Stomach (tissue), 9 donors: ENCODE measurements around the gene FGF5. TPM values are rescaled to one million over a fixed set of nuclear protein-coding genes. Genes with fewer than 3 reads are reported as not detected.

Source experiments
- DNase-seq, 2 donors: peaks; one replicate each; pipeline versions ENCODE4 v3.0.0 to v3.0.0-alpha.2; 2013 to 2019
- H3K27ac ChIP-seq, 5 donors: fragments of 200-600 bp in 4 of 5; sonication (generic) in 4 of 5; one replicate each; pipeline ENCODE4 v1.5.1; 2013 to 2019; ENCODE audit warnings: mild to moderate bottlenecking in 1 of 5, moderate library complexity in 1 of 5
- H3K27me3 ChIP-seq, 3 donors: fragments of 200-600 bp; sonication (generic); one replicate each; pipeline ENCODE4 v1.5.1; 2017 to 2019; ENCODE audit warnings: mixed run types in 1 of 3
- H3K36me3 ChIP-seq, 4 donors: fragments of 200-600 bp; sonication (generic); 1 replicate in 3 of 4; 2 replicates in 1 of 4; pipeline ENCODE4 v1.5.1; 2016 to 2019
- H3K4me1 ChIP-seq, 4 donors: fragments of 200-600 bp; sonication (generic); one replicate each; pipeline ENCODE4 v1.5.1; 2016 to 2019
- H3K4me3 ChIP-seq, 4 donors: fragments of 200-600 bp; sonication (generic) in 3 of 4; one replicate each; pipeline ENCODE4 v1.5.1; 2016 to 2019; ENCODE audit warnings: mild to moderate bottlenecking in 1 of 4
- H3K9me3 ChIP-seq, 4 donors: fragments of 200-600 bp; sonication (generic); one replicate each; pipeline ENCODE4 v1.5.1; 2016 to 2019
- EP300 ChIP-seq: sonication (generic); formaldehyde crosslinking; IDR thresholded peaks from one replicate; pipeline ENCODE4 v1.6.1; 2017; ENCODE audit warnings: antibody characterized with exemption
- POLR2A ChIP-seq, 4 donors: fragments of 450-650 bp; IDR thresholded peaks; one replicate each; pipeline ENCODE4 v1.6.1; 2016; ENCODE audit warnings: antibody characterized with exemption in 4 of 4, control low read depth in 2 of 4, mild to moderate bottlenecking in 1 of 4, moderate library complexity in 1 of 4
- POLR2AphosphoS5 ChIP-seq, 3 donors: sonication (generic); formaldehyde crosslinking; IDR thresholded peaks; one replicate each; pipeline ENCODE4 v1.6.1; 2016; ENCODE audit warnings: antibody characterized with exemption in 3 of 3
- WGBS, 5 donors: extraction: QIAGEN DNeasy Blood & Tissue Kit in 3 of 5; methylation state at CpG; one replicate each; pipeline versions ENCODE4 v1.1.5 to v1.1.7; 2013 to 2018; 5-methylcytosine and 5-hydroxymethylcytosine counted together
- intact Hi-C: fragments of 100-400 bp; cut with DNase I; formaldehyde crosslinking; loops from one replicate; pipeline ENCODE4 v1.15.1; 2023; ENCODE audit warnings: low total_unique reads
- polyA plus RNA-seq, 3 donors: library from polyadenylated mRNA; stranded (reverse); fragments of 200-250 nt; gene quantifications; one replicate each; pipeline ENCODE4 v1.2.3, GENCODE V29; 2013
- total RNA-seq, 5 donors: library from RNA; depleted of rRNA; stranded (reverse); fragments of >200 nt; gene quantifications; one replicate each; pipeline versions ENCODE4 v1.1.0 to v1.2.3, GENCODE V29; 2014 to 2016
- TF ChIP-seq, protein P1 (sequence below), 7 experiments: fragments of 450-650 bp in 4 of 7; fragments of 200-600 bp in 3 of 7; sonication (generic) in 3 of 7; IDR thresholded peaks; one replicate each; pipeline ENCODE4 v1.5.1; 2016 to 2019; ENCODE audit warnings: antibody characterized with exemption in 7 of 7, control low read depth in 2 of 7, mild to moderate bottlenecking in 1 of 7
- donor health status: healthy with polysubstance abuse.
- donor health status: Bipolar disorder and iron deficiency.
- donor health status: healthy.

FGF5 gene
- total and polyA plus RNA-seq, 8 donors = 0.18 TPM; not detected in 7

DNA sequence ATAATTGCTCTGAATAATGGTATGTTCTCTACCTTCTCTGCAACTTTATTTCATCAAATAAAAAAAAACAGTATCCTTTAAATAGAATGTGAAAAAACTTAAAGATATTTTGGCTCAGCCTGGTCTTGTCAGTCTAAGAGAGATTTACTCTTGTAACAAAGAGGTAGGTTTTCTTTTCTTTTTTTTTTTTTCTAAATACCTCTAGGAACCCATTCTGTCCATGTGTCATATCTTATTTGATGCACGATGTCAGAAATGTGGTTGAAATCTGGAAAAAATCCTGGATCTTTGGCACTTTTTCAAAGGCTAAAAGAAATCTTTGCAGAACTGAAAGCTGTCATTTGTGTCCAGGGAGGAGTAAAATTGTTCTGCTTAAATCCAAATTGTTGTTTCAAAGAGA is 17.3 kb upstream of the FGF5 start:
- Histone ChIP-seq H3K4me3 (no peak overlapping the region), H3K36me3 (no peaks in the 10 kb centered on the region), H3K27me3 (peaks cover 0 to 12% (median 0%) of the 10 kb centered on the region in 3 donors), H3K4me1 (no peaks in the 10 kb centered on the region), H3K27ac (no peak overlapping the region), H3K9me3 (no peaks in the 10 kb centered on the region)
- WGBS, 5 donors = 70 to 80% (median 75%) methylated on average over 1 of the region's 1 CpG
- no peak for TF ChIP-seq POLR2A (IDR thresholded peaks at IDR 0.05)
- no peak for TF ChIP-seq EP300
- no peak for TF ChIP-seq POLR2AphosphoS5 (IDR thresholded peaks at IDR 0.05)
- TF ChIP-seq, protein P1, sequence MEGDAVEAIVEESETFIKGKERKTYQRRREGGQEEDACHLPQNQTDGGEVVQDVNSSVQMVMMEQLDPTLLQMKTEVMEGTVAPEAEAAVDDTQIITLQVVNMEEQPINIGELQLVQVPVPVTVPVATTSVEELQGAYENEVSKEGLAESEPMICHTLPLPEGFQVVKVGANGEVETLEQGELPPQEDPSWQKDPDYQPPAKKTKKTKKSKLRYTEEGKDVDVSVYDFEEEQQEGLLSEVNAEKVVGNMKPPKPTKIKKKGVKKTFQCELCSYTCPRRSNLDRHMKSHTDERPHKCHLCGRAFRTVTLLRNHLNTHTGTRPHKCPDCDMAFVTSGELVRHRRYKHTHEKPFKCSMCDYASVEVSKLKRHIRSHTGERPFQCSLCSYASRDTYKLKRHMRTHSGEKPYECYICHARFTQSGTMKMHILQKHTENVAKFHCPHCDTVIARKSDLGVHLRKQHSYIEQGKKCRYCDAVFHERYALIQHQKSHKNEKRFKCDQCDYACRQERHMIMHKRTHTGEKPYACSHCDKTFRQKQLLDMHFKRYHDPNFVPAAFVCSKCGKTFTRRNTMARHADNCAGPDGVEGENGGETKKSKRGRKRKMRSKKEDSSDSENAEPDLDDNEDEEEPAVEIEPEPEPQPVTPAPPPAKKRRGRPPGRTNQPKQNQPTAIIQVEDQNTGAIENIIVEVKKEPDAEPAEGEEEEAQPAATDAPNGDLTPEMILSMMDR (IDR thresholded peaks at IDR 0.05) = no peak
- DNase-seq = no peak
- intact Hi-C loops = no loop called here

- no peak for DNase-seq
- H3K27me3 ChIP-seq = peaks cover 0 to 22% (median 0%) of the 10 kb centered on the region in 3 donors
- no peaks in the 10 kb centered on the region for H3K9me3 ChIP-seq
- H3K27ac ChIP-seq = no peak overlapping the region
- TF ChIP-seq POLR2A (IDR thresholded peaks at IDR 0.05) (no peak), EP300 (no peak), POLR2AphosphoS5 (IDR thresholded peaks at IDR 0.05) (no peak)
- TF ChIP-seq, protein P1 (IDR thresholded peaks at IDR 0.05) = no peak
- intact Hi-C loops = no loop called here
- H3K36me3 ChIP-seq = no peaks in the 10 kb centered on the region
- no peak overlapping the region for H3K4me3 ChIP-seq
- H3K4me1 ChIP-seq = no peaks in the 10 kb centered on the region
These were observed 14.0 kb upstream of the FGF5 start for GRCh38 chr4:80252427-80252826.

- Histone ChIP-seq H3K36me3 (no peaks in the 10 kb centered on the region), H3K9me3 (no peaks in the 10 kb centered on the region), H3K4me1 (no peaks in the 10 kb centered on the region), H3K27me3 (peaks cover 0 to 23% (median 0%) of the 10 kb centered on the region in 3 donors), H3K27ac (no peak overlapping the region), H3K4me3 (no peak overlapping the region)
- intact Hi-C loops = no loop called here
- TF ChIP-seq EP300 (no peak), POLR2AphosphoS5 (IDR thresholded peaks at IDR 0.05) (no peak), POLR2A (IDR thresholded peaks at IDR 0.05) (no peak)
- TF ChIP-seq, protein P1 (IDR thresholded peaks at IDR 0.05) = no peak
- no peak for DNase-seq
These were observed 13.5 kb upstream of the FGF5 start for GRCh38 chr4:80252953-80253352.

DNA sequence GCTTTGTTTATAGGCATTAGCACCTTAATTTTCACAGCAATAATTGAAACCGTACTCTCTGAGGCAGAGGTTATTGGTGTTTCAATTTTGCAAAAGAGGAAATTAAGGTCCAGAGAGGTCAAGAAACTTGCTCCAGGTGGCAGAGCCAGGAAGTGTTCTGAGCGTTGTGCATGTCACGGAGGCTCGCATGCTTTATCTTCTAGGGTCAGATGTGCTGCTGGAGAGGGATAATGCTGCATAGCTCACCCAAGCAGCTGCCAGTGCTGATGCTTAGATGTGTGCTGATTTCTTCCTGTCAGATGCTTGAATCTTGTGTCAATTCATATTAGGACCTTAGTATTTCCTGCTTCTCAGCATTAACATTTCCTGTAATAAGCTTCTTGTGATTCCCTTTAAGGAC is 13.0 kb upstream of the FGF5 start:
- Histone ChIP-seq H3K27me3 (peaks cover 0 to 23% (median 0%) of the 10 kb centered on the region in 3 donors), H3K36me3 (no peaks in the 10 kb centered on the region), H3K9me3 (no peaks in the 10 kb centered on the region), H3K4me1 (no peaks in the 10 kb centered on the region), H3K27ac (no peak overlapping the region), H3K4me3 (no peak overlapping the region)
- no peak for DNase-seq
- intact Hi-C loops = no loop called here
- TF ChIP-seq POLR2A (IDR thresholded peaks at IDR 0.05) (no peak), POLR2AphosphoS5 (IDR thresholded peaks at IDR 0.05) (no peak), EP300 (no peak)
- TF ChIP-seq, protein P1 (IDR thresholded peaks at IDR 0.05) = no peak
- 50 to 65% (median 54%) methylated on average over 4 of the region's 4 CpGs for WGBS, 5 donors
